Uterus (tissue), 4 donors: Measurements from ENCODE around the gene ZCCHC7. TPM values are rescaled to one million over a fixed set of nuclear protein-coding genes. Genes with fewer than 3 reads are reported as not detected.

Experiments used
- DNase-seq, 2 donors: peaks; one replicate each; pipeline ENCODE4 v3.0.0-alpha.2; 2019 to 2020
- H3K27ac ChIP-seq, 2 donors: fragments of 200-600 bp; sonication (generic); 1 replicate in 1 of 2; 2 replicates in 1 of 2; pipeline ENCODE4 v1.5.1; 2016 to 2018
- H3K27me3 ChIP-seq, 2 donors: fragments of 200-600 bp; sonication (generic); one replicate each; pipeline ENCODE4 v1.5.1; 2018 to 2019; ENCODE audit warnings: control low read depth in 1 of 2
- H3K36me3 ChIP-seq, 2 donors: fragments of 200-600 bp; sonication (generic); one replicate each; pipeline ENCODE4 v1.5.1; 2019; ENCODE audit warnings: control low read depth in 1 of 2
- H3K4me1 ChIP-seq, 2 donors: fragments of 200-600 bp; sonication (generic); one replicate each; pipeline ENCODE4 v1.5.1; 2018 to 2019; ENCODE audit warnings: control low read depth in 1 of 2
- H3K4me3 ChIP-seq, 2 donors: fragments of 200-600 bp; sonication (generic); 1 replicate in 1 of 2; 2 replicates in 1 of 2; pipeline ENCODE4 v1.5.1; 2018 to 2019; ENCODE audit warnings: mild to moderate bottlenecking in 1 of 2
- H3K9me3 ChIP-seq, 2 donors: fragments of 200-600 bp; sonication (generic); one replicate each; pipeline ENCODE4 v1.5.1; 2019; ENCODE audit warnings: control low read depth in 1 of 2
- CTCF ChIP-seq, 4 experiments: fragments of 200-600 bp in 2 of 4; fragments of 450-650 bp in 2 of 4; sonication (generic) in 2 of 4; IDR thresholded peaks; one replicate each; pipeline ENCODE4 v1.5.1; 2016 to 2019; ENCODE audit warnings: antibody characterized with exemption in 4 of 4, mild to moderate bottlenecking in 2 of 4, moderate library complexity in 1 of 4
- POLR2A ChIP-seq, 2 donors: fragments of 450-650 bp; IDR thresholded peaks; one replicate each; pipeline ENCODE4 v1.6.1; 2016; ENCODE audit warnings: antibody characterized with exemption in 2 of 2, mild to moderate bottlenecking in 1 of 2, moderate library complexity in 1 of 2
- intact Hi-C: fragments of 100-400 bp; cut with DNase I; formaldehyde crosslinking; loops from one replicate; pipeline ENCODE4 v1.15.1; 2023; ENCODE audit warnings: low total_unique reads
- total RNA-seq, 4 donors: library from RNA; depleted of rRNA in 3 of 4; stranded (reverse); fragments of >200 nt in 3 of 4; gene quantifications; one replicate each; pipeline versions ENCODE4 v1.1.0 to v1.2.4, GENCODE V29; 2014 to 2023
- donor health status: DM: yes; HTN: yes; CAD: no.

ZCCHC7 gene
- total RNA-seq, 4 donors from 2014 or later, result 15.6 to 37.4 (median 30.2) TPM

GRCh38 chr9:37370282-37370681, 249.9 kb downstream of the ZCCHC7 start:
- TF ChIP-seq POLR2A (IDR thresholded peaks at IDR 0.05), result no peak
- TF ChIP-seq CTCF (IDR thresholded peaks at IDR 0.05), result no peak
- H3K27me3 ChIP-seq, result no peaks in the 10 kb centered on the region
- no peak for DNase-seq
- H3K27ac ChIP-seq, result no peak overlapping the region
- no peak overlapping the region for H3K4me3 ChIP-seq
- H3K4me1 ChIP-seq, result no peaks in the 10 kb centered on the region
- no peaks in the 10 kb centered on the region for H3K36me3 ChIP-seq
- intact Hi-C loops, result no loop called here
- no peaks in the 10 kb centered on the region for H3K9me3 ChIP-seq

DNA sequence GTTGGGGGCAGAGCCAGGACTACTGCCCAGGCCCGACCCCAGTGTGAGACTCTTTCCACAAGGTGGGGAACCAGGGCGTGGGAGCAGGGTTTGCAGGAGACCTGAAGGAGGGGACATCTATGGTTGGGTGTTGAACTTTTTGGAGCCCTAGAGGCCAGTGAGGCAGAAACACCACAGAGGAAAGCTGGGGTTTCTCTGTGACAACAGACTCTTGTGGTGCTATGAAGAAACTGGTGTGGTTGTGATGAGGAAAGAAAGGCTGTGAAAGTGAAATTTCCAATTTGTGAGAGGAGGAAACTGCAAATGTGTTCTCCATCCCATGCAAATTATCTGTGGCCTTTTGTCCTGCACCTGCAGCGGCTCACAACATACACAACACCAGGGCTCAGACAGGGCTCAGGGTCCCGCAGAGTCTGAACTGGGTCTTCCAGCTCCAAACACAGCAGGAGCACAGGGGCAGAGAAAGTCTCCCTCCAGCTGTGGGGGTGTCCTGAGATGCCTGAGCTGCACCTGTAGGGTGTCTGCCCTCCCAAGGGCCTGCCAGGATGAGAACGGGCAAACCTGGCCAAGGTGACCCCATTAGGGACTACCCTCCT, 250.7 kb downstream of the ZCCHC7 start:
- Histone ChIP-seq H3K36me3 (no peaks in the 10 kb centered on the region), H3K27ac (no peak overlapping the region), H3K9me3 (no peaks in the 10 kb centered on the region), H3K4me1 (no peaks in the 10 kb centered on the region), H3K27me3 (no peaks in the 10 kb centered on the region), H3K4me3 (no peak overlapping the region)
- no peak for DNase-seq
- intact Hi-C loops, result no loop called here
- TF ChIP-seq CTCF (IDR thresholded peaks at IDR 0.05) (no peak), POLR2A (IDR thresholded peaks at IDR 0.05) (no peak)

GRCh38 chr9:37371565-37372464, 251.4 kb downstream of the ZCCHC7 start:
- H3K36me3 ChIP-seq, result no peaks in the 10 kb centered on the region
- no peaks in the 10 kb centered on the region for H3K9me3 ChIP-seq
- H3K27me3 ChIP-seq, result no peaks in the 10 kb centered on the region
- H3K27ac ChIP-seq, result no peak overlapping the region
- no peak for DNase-seq
- no peaks in the 10 kb centered on the region for H3K4me1 ChIP-seq
- no peak overlapping the region for H3K4me3 ChIP-seq
- intact Hi-C loops, result no loop called here
- TF ChIP-seq CTCF (IDR thresholded peaks at IDR 0.05) (no peak), POLR2A (IDR thresholded peaks at IDR 0.05) (no peak)

GRCh38 chr9:37372839-37373238, 252.5 kb downstream of the ZCCHC7 start:
- H3K4me3 ChIP-seq, result no peak overlapping the region
- H3K36me3 ChIP-seq, result no peaks in the 10 kb centered on the region
- intact Hi-C loops, result no loop called here
- no peaks in the 10 kb centered on the region for H3K4me1 ChIP-seq
- H3K27ac ChIP-seq, result no peak overlapping the region
- DNase-seq, result no peak
- no peaks in the 10 kb centered on the region for H3K9me3 ChIP-seq
- TF ChIP-seq POLR2A (IDR thresholded peaks at IDR 0.05) (no peak), CTCF (IDR thresholded peaks at IDR 0.05) (no peak)
- no peaks in the 10 kb centered on the region for H3K27me3 ChIP-seq

DNA sequence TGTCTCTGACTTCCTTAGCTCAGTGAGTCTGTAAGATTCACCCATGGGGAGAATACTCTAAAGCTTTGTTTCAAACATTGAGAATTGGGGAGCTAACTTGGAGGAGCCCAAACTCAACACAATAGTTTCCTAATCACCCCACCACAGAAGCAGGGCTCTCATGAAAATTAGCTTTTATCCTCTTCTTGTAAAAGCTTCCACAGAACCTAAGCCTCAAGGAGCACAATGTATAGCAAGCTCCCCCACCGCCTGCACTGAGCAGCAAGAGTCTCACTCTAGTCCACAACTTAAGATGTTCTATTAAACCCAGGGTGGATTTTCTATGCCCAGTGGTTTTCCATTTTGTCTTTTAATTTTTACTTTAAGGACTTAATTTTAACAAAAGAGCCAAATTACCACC, 253.2 kb downstream of the ZCCHC7 start:
- H3K27ac ChIP-seq, result no peak overlapping the region
- intact Hi-C loops, result no loop called here
- no peak for DNase-seq
- no peaks in the 10 kb centered on the region for H3K36me3 ChIP-seq
- no peak overlapping the region for H3K4me3 ChIP-seq
- no peaks in the 10 kb centered on the region for H3K4me1 ChIP-seq
- H3K27me3 ChIP-seq, result no peaks in the 10 kb centered on the region
- TF ChIP-seq CTCF (IDR thresholded peaks at IDR 0.05) (no peak), POLR2A (IDR thresholded peaks at IDR 0.05) (no peak)
- H3K9me3 ChIP-seq, result no peaks in the 10 kb centered on the region
